GM06990 (cell line): ENCODE results near the gene RTN4R.

Experiments used
- DNase-seq: peaks from one replicate; pipeline ENCODE4 v3.0.0-alpha.2; 2011; ENCODE audit not compliant: insufficient read length; ENCODE audit errors: extremely low read depth
- H3K27me3 ChIP-seq: replicated peaks from 2 replicates; pipeline ENCODE4 v1.6.0; 2011; ENCODE audit warnings: low read length; ENCODE audit not compliant: control insufficient read depth, insufficient read depth
- H3K36me3 ChIP-seq: 2 replicates; pipeline ENCODE4 v1.5.1; 2011; ENCODE audit warnings: low read length; ENCODE audit not compliant: control insufficient read depth, insufficient read depth
- H3K4me3 ChIP-seq: replicated peaks from 2 replicates; pipeline ENCODE4 v1.5.1; 2011; ENCODE audit warnings: low read depth, mild to moderate bottlenecking, control low read depth, low read length
- TF ChIP-seq, protein P1 (sequence below): IDR thresholded peaks from 2 replicates; pipeline ENCODE4 v1.5.1; 2011; ENCODE audit warnings: low read length, control low read depth, mild to moderate bottlenecking, inconsistent platforms; ENCODE audit not compliant: insufficient read depth, poor library complexity, severe bottlenecking

RTN4R gene

GRCh38 chr22:20295262-20296064, 27.3 kb upstream of the RTN4R start:
- no peak for DNase-seq
- Histone ChIP-seq H3K27me3 (no peaks in the 10 kb centered on the region; the same call in none of the 2 replicates), H3K4me3 (no peak overlapping the region), H3K36me3 (no peaks in the 10 kb centered on the region)
- TF ChIP-seq, protein P1, sequence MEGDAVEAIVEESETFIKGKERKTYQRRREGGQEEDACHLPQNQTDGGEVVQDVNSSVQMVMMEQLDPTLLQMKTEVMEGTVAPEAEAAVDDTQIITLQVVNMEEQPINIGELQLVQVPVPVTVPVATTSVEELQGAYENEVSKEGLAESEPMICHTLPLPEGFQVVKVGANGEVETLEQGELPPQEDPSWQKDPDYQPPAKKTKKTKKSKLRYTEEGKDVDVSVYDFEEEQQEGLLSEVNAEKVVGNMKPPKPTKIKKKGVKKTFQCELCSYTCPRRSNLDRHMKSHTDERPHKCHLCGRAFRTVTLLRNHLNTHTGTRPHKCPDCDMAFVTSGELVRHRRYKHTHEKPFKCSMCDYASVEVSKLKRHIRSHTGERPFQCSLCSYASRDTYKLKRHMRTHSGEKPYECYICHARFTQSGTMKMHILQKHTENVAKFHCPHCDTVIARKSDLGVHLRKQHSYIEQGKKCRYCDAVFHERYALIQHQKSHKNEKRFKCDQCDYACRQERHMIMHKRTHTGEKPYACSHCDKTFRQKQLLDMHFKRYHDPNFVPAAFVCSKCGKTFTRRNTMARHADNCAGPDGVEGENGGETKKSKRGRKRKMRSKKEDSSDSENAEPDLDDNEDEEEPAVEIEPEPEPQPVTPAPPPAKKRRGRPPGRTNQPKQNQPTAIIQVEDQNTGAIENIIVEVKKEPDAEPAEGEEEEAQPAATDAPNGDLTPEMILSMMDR, result no peak

DNA sequence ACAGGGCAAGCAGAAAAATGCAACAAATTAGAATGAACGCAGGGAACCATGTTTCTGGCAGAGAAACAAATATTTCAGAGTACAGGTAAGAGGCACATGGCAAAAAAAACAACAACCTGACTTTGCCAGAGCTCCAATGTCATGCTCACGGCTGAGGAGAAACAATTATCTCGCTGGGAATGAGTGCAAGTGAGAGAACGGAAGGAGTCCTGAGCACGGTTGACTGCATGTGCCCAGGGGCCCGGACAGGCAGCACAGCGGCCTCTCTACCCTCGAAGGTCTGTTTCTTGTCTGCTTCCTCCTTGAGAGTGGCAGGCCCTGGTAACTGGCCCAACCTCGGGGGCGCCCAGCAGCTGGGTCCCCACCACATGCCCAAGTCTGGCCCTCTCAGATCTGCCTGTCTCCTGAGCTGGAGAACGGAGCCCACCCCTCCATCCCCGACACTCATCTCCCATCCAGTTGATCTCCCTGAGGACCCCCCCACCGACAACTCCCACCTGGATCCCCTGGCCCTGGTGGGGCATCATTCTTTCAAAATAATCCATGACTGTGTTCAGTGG, 24.6 kb upstream of the RTN4R start:
- Histone ChIP-seq H3K27me3 (no peaks in the 10 kb centered on the region; the same call in none of the 2 replicates), H3K4me3 (no peak overlapping the region), H3K36me3 (no peaks in the 10 kb centered on the region)
- no peak for DNase-seq
- TF ChIP-seq, protein P1, result no peak

DNA sequence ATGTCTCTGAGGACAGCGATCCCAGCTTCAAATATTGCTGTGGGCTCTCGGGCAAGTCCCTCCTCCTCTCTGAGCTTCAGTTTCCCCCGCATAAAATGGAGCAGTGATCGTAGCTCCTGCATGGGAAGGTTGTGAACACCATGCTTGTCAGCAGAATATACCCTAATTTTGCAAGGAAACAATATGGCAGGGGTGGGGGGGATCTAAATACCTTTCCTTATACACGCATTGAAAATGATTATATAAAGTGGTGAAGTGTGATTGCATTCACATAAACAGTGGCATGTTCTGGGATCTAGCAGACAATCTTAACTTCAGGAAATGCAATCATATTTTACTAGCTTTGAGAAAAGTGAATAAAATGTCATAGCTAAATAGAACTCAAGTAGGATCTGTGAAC, 24.0 kb upstream of the RTN4R start:
- no peak overlapping the region for H3K4me3 ChIP-seq
- no peaks in the 10 kb centered on the region; the same call in none of the 2 replicates for H3K27me3 ChIP-seq
- no peak for DNase-seq
- TF ChIP-seq, protein P1, result no peak
- H3K36me3 ChIP-seq, result no peaks in the 10 kb centered on the region

GRCh38 chr22:20291604-20292063, 23.5 kb upstream of the RTN4R start:
- DNase-seq, result no peak
- no peaks in the 10 kb centered on the region; the same call in none of the 2 replicates for H3K27me3 ChIP-seq
- TF ChIP-seq, protein P1, result no peak
- H3K36me3 ChIP-seq, result no peaks in the 10 kb centered on the region
- no peak overlapping the region for H3K4me3 ChIP-seq

DNA sequence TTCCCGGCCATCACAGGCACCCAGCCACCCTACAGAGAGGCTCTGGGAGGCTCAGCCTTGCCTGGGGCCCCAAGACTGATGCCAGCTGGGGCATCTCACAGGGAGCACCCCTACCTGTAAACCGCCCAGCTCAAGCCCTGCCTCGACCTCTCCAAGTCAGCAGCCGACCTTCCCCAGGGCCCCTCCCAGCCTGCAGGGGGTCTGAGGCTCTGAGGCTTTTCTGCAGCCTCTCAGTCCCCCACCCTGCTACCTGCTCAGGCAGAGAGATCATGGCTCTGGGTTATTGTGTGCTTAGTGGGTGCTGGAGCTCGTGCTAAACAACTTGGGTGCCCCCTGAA, 23.1 kb upstream of the RTN4R start:
- Histone ChIP-seq H3K27me3 (no peaks in the 10 kb centered on the region; the same call in none of the 2 replicates), H3K4me3 (no peak overlapping the region), H3K36me3 (no peaks in the 10 kb centered on the region)
- DNase-seq, result no peak
- TF ChIP-seq, protein P1, result no peak
